Ectodermal cell (in vitro differentiated cells): ENCODE data around the gene TMEM144.

Experiments
- H3K27ac ChIP-seq: 2 replicates; pipeline ENCODE4 v1.7.0; 2013; ENCODE audit warnings: mild to moderate bottlenecking, low read depth, low read length; ENCODE audit not compliant: insufficient read depth, poor library complexity, severe bottlenecking
- H3K27me3 ChIP-seq: 2 replicates; pipeline ENCODE4 v1.7.0; 2013; ENCODE audit warnings: mild to moderate bottlenecking, low read length; ENCODE audit not compliant: insufficient read depth, control insufficient read depth, poor library complexity, severe bottlenecking
- H3K36me3 ChIP-seq: one replicate; pipeline ENCODE4 v1.7.0; 2013; ENCODE audit warnings: low read length; ENCODE audit not compliant: control insufficient read depth, insufficient read depth
- H3K4me1 ChIP-seq: one replicate; pipeline ENCODE4 v1.7.0; 2013; ENCODE audit warnings: low read length; ENCODE audit not compliant: control insufficient read depth, insufficient read depth
- H3K4me3 ChIP-seq: 2 replicates; pipeline ENCODE4 v1.7.0; 2013; ENCODE audit warnings: low read depth, low read length, control low read depth; ENCODE audit not compliant: insufficient read depth
- H3K9me3 ChIP-seq: 2 replicates; pipeline ENCODE4 v1.7.0; 2013; ENCODE audit warnings: mild to moderate bottlenecking, low read length, moderate library complexity; ENCODE audit not compliant: control insufficient read depth
- WGBS, 2 experiments: methylation state at CpG; one replicate each; pipeline ENCODE4 v1.1.7; 2013; ENCODE audit warnings: missing lambda C conversion rate in 2 of 2; 5-methylcytosine and 5-hydroxymethylcytosine counted together

Gene TMEM144

DNA sequence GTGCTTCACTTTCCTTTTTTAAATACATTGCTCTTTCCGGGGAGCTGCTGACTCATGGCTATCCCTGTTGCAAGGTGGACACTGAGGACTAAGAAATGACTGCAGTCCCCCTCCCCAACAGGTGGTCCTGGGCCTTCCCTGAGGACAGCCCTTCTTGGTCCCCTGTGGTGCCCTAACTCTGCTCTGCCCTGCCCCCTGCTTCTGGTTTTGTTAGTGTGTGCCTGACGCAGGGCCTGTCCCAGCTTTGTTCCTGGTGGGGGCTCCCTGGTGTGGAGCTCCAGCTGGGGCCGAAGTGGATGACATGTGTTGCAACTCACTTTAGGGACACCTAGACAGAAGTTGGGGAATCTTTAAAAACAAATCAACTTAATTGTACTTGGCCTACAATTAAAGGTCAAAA is 81.9 kb downstream of the TMEM144 start:
- Histone ChIP-seq H3K4me3 (no peak overlapping the region), H3K9me3 (no peaks in the 10 kb centered on the region), H3K27ac (no peak overlapping the region), H3K36me3 (no peaks in the 10 kb centered on the region), H3K4me1 (no peaks in the 10 kb centered on the region), H3K27me3 (no peaks in the 10 kb centered on the region)
- WGBS, 2 experiments: 83 to 90% methylated on average over 3 of the region's 3 CpGs

DNA sequence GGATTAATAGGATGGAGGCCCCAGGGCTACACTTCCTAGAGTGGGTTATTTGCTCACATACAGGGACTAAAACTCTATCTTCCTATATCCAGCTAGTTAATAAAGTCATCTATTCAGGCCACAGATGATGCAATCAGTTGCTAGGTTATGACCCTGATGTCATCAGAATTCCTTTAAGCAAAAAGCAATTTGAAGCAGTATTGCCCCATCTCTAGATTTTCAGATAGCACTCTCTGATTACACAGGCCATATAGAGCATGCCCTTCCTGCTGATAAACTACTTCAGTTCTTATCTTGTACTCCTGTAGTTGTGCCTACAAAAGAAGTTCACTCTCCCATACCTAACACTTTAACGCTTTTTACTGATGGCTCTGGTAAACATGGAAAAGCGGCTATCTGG is 84.8 kb downstream of the TMEM144 start:
- Histone ChIP-seq H3K4me1 (no peaks in the 10 kb centered on the region), H3K27me3 (no peaks in the 10 kb centered on the region), H3K9me3 (no peaks in the 10 kb centered on the region), H3K4me3 (no peak overlapping the region), H3K36me3 (no peaks in the 10 kb centered on the region), H3K27ac (no peak overlapping the region)
- 93 to 97% methylated on average over 2 of the region's 2 CpGs for WGBS, 2 experiments

DNA sequence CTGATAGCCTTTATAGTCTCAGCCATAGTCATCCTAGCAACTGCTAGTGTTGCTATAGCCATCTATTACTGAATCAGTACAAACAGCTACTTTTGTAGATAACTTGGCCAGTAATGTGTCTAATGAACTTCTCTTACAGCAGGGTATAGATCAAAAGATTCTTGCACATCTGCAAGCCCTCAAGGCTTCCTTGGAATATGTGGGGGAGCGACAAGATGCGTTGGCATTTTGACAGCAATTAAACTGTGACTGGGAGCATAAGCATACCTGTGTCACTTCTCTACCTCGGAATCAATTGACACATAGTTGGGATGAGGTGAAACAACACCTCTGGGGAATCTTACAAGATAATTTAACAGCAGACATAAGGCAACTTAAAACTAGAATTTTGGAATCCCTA is 87.6 kb downstream of the TMEM144 start:
- H3K9me3 ChIP-seq: no peaks in the 10 kb centered on the region

DNA sequence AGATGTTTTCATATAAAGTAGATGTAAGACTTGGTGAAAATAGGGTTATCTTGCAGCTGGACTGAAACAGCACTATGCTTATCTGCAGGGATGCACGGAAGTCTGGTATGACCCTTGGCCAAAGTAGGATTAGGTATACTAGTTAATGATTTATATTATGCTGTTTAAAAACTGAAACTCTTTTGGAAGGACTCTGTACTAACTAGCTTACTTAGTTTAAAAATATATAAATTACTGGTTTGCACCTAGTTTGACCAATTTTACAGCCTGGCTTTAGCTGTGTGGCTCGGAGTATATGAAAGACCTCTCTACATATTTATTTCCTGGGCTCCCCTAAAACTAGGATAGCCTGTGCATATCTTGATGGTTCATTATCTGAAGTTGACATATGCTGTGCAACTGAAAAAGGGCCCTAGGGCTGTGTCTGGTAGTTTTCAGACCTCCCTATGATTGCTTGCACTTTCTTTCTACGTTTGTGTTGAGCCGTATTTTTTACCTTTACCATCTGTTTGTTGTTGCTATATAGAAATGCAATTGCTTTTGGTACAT is 89.2 kb downstream of the TMEM144 start:
- Histone ChIP-seq H3K4me3 (no peak overlapping the region), H3K4me1 (no peaks in the 10 kb centered on the region), H3K27ac (no peak overlapping the region), H3K27me3 (no peaks in the 10 kb centered on the region), H3K9me3 (no peaks in the 10 kb centered on the region), H3K36me3 (no peaks in the 10 kb centered on the region)
- WGBS, 2 experiments: 92 to 98% methylated on average over 3 of the region's 4 CpGs

More for the DNA sequence above, 87.6 kb downstream of the TMEM144 start:
- H3K36me3 ChIP-seq: no peaks in the 10 kb centered on the region
- H3K4me3 ChIP-seq: no peak overlapping the region
- WGBS, 2 experiments: 89 to 97% methylated on average over 3 of the region's 3 CpGs
- no peak overlapping the region for H3K27ac ChIP-seq
- no peaks in the 10 kb centered on the region for H3K27me3 ChIP-seq
- no peaks in the 10 kb centered on the region for H3K4me1 ChIP-seq

DNA sequence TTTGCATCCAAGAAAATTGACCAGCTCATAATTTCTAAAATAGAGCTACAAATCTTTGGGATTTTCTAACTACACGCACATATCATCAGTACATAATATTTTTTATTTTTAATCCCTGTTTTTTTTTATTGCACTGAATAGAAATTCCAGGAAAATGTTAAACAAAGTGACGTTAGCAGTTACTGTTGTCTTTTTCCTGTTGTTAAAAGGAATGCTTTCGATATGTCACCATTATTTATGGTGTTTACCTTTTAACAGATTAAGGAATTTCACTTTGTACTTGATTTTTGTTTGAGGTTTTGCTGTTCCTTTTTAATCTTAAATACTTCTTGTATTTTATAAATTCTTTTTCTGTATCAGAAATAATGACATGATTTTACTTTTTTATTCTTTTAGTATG is 89.7 kb downstream of the TMEM144 start:
- H3K27ac ChIP-seq: no peak overlapping the region
- no peaks in the 10 kb centered on the region for H3K4me1 ChIP-seq
- H3K4me3 ChIP-seq: no peak overlapping the region
- WGBS, 2 experiments: 83 to 94% methylated on average over 1 to 2 of the region's 3 CpGs
- no peaks in the 10 kb centered on the region for H3K27me3 ChIP-seq
- H3K9me3 ChIP-seq: no peaks in the 10 kb centered on the region
- H3K36me3 ChIP-seq: no peaks in the 10 kb centered on the region

DNA sequence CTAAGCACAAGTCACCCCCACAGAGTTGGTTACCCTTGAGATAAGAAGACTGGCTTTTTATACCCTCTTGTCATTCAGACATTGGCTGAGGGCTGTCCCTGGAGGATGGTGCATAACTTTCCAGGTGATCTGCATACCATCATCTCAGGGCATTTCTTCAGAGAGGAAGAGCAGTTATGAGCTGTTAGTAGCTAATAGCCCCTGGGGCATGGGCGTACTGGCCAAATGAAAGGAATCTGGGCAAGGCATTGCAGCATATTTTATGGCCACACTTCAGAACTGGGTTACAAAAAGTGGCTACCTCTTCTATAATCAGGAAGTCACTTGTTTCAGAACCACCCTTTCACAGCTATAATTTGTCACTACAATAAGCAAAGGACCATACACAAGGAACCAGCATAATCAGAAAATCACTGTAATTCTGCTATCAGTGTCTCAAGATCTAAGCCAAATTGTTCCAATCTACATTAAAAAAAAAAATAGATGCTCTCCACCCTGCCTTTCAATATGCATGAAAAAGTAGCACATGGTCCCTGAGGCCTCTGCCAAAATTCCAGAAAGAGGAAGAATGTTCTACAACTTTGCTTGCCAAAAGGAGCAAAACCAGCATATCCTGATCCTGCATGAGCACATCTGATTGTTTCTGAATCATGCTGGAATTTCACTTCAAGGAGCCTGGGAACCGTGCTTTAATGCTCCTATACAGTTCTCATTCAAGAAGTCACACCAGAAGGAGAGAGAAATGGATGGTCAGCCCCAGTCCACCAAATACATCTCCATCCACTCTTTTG is 92.0 kb downstream of the TMEM144 start:
- Histone ChIP-seq H3K4me1 (no peaks in the 10 kb centered on the region), H3K27ac (no peak overlapping the region), H3K9me3 (no peaks in the 10 kb centered on the region), H3K27me3 (no peaks in the 10 kb centered on the region), H3K4me3 (no peak overlapping the region), H3K36me3 (no peaks in the 10 kb centered on the region)
- 91 to 96% methylated on average over 2 of the region's 2 CpGs for whole genome bisulfite sequencing, 2 experiments

DNA sequence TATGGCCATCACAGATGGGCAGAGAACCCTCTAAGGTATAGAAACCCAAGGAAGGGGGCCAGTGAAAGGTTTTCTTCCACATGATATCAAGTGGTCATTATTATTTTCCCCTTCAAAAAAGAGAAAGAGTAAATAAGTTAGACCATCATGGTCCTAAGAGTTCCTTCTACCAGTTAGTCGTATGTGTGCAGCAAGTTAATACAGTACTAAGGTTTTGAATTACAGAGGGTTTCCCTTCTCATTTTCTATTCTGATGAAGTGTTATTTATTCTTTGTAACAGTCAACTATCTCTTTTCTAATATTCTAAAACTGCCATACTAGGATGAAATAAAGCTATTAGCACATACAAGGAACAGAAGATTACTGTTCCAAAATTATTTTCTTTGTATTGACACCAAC is 94.4 kb downstream of the TMEM144 start:
- Histone ChIP-seq H3K4me1 (no peaks in the 10 kb centered on the region), H3K27me3 (no peaks in the 10 kb centered on the region), H3K27ac (no peak overlapping the region), H3K4me3 (no peak overlapping the region), H3K9me3 (no peaks in the 10 kb centered on the region), H3K36me3 (no peaks in the 10 kb centered on the region)
- WGBS, 2 experiments: no CpG with 5 or more reads among the region's 1 CpG
